HUES48 (cell line): Measurements from ENCODE around the gene TMC5.
"Not testable (repeated sequence)": the region's sequence is repeated elsewhere in the genome, so short reads cannot be mapped to it uniquely, and the experiment has no call there.

Experiments
- H3K27ac ChIP-seq: one replicate; pipeline ENCODE4 v1.7.0; 2013; ENCODE audit warnings: low read depth, low read length, inconsistent platforms
- H3K27me3 ChIP-seq: 2 replicates; pipeline ENCODE4 v1.6.1; 2013; ENCODE audit warnings: mild to moderate bottlenecking, low read length; ENCODE audit not compliant: control insufficient read depth, insufficient read depth
- H3K36me3 ChIP-seq: 2 replicates; pipeline ENCODE4 v1.6.1; 2013; ENCODE audit warnings: low read length; ENCODE audit not compliant: control insufficient read depth, insufficient read depth
- H3K4me1 ChIP-seq: 2 replicates; pipeline ENCODE4 v1.6.1; 2013; ENCODE audit warnings: mild to moderate bottlenecking, low read length; ENCODE audit not compliant: control insufficient read depth, insufficient read depth
- H3K4me3 ChIP-seq: 2 replicates; pipeline ENCODE4 v1.5.1; 2013; ENCODE audit warnings: mild to moderate bottlenecking, low read depth, low read length
- H3K9ac ChIP-seq: 2 replicates; pipeline ENCODE4 v1.6.1; 2013; ENCODE audit warnings: mild to moderate bottlenecking, low read depth, low read length, moderate library complexity
- H3K9me3 ChIP-seq: 2 replicates; pipeline ENCODE4 v1.6.1; 2013; ENCODE audit warnings: low read length; ENCODE audit not compliant: control insufficient read depth, insufficient read depth

The TMC5 gene

DNA sequence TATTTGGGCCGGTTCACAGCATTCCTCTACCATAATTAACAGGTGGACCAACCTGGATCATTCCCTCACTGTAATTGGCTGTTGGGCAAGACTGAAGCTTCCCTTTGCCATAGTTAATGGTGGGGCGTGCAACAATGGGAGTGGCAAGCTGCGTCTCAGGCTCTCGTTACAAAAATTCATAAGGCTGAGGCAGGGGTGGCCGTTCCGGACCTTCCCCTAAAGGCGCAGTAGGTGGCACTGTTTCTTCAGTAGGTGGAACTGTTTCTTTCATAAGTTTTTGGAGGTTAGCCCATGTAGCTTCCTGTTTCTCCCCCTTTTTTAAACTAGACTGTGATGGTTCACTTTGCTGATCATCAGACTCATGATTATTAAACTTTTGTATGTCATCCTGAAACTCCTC is 17.0 kb upstream of the TMC5 start:
- no peaks in the 10 kb centered on the region for H3K27me3 ChIP-seq
- no peaks in the 10 kb centered on the region for H3K36me3 ChIP-seq
- H3K4me1 ChIP-seq: no peaks in the 10 kb centered on the region
- H3K4me3 ChIP-seq: no peak overlapping the region
- H3K9ac ChIP-seq: no peak overlapping the region
- no peak overlapping the region for H3K27ac ChIP-seq
- H3K9me3 ChIP-seq: peaks cover 14% of the 10 kb centered on the region

DNA sequence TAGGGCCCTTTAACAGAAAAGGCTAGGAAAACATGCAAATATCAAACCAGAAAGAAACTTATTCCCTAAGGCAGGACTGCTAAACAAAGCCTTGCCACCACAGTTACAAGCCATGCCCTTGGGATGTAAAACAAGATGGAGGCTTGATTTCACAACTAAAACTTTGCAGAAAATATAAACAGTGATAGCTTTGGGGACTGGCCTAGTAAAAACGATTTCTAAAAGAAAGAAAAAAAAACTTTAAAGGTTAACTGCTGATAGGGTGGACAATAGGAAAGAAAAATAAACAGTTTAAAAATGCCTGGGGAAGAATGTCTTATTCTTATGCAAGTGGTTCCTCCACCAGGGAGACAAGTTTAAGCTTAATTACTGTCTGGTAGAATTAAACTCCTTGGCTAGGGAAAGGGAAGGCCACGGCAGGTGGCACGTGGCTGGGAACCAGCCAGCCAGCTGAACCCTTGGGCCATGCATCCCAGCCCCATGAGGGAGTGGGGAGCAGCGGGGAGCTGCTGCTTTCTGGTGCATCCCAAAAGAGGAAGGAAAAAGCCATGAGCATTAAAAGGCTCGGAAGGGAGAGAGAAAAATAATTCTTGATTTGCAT is 10.7 kb upstream of the TMC5 start:
- Histone ChIP-seq H3K4me1 (peaks cover 11% of the 10 kb centered on the region), H3K36me3 (no peaks in the 10 kb centered on the region), H3K27me3 (peaks cover 14% of the 10 kb centered on the region), H3K9ac (no peak overlapping the region), H3K9me3 (peaks cover 23% of the 10 kb centered on the region), H3K4me3 (no peak overlapping the region), H3K27ac (no peak overlapping the region)

DNA sequence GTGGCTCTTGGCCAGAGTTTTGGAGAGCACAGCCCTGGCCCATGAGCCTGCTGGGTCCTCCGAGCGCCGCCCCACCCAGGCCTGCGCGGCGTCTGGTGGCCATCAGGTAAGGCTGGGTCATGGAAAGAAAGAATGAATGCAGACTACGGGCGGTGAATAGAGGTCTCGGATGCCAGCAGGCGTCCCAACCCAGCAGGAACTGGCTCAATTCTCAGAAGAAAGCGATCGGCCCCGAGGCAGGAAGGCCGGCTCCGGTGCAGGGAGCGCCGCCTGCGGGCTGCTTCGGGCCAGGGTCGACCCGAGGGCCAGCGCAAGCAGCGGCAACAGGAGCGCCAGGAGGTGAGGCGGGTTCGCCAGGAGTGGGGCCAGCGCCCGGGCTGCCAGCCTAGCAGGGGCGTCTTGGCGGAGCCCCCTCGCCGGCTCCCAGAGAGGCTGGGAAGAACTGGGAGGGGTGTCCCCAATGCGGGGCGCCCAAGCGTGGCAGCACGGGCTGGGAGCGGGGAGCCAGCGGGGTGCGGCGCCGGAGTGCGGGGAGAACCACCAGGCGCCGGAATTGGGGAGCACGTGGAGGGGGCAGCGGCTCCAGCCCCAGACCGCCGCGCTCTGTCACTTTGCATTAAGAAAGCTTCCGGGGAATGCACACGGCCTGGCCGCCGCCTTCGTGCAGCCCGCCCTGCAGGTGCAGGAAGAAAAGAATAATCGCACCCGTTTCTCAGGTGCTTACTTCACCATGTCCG is 7.1 kb upstream of the TMC5 start:
- Histone ChIP-seq H3K4me1 (peaks cover 11% of the 10 kb centered on the region), H3K9me3 (peaks cover 17% of the 10 kb centered on the region), H3K27ac (peak overlapping the region; percentile 55), H3K27me3 (peaks cover 15% of the 10 kb centered on the region), H3K4me3 (peak overlapping the region; percentile 57), H3K36me3 (no peaks in the 10 kb centered on the region), H3K9ac (peak overlapping the region; percentile 72)

DNA sequence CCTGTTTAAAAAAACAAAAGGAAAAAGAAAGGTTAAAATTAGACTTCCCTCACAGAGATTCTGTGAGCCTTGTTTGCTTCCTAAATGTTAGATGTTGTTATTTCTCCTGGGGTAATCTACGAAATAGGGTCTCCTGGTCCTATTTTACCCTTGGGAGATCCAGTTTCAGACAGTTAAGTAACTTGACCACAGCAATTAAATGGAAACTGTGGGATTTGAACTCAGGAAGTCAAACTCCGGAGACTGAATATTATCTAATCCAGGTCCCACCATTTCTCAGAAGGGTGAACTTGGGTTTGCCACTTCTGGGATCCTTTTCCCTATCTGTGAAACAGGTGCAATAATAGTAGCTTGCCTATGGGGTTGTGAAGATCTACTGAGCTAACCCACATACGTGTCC is 6.4 kb upstream of the TMC5 start:
- Histone ChIP-seq H3K4me3 (peak overlapping the region; percentile 57), H3K27ac (no peak overlapping the region), H3K9ac (peak overlapping the region; percentile 72; the same call in 1 of the 2 replicates)

DNA sequence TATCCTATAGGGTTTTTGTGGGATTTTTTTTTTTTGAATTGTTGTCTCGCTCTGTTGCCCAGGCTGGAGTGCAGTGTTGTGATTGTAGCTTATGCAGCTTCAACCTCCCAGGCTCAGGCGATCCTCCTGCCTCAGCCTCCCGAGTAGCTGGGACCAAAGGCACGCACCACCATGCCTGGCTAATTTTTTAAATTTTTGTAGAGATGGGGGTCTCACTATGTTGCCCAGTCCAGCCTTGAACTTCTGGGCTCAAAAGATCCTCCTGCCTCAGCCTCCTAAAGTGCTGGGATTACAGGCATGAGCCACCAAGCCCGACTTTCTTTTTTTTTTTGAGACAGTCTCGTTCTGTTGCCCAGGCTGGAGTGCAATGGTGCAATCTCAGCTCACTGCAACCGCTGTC is 5.6 kb upstream of the TMC5 start:
- H3K4me3 ChIP-seq, H3K36me3 ChIP-seq, H3K9ac ChIP-seq, H3K27ac ChIP-seq: not testable (repeated sequence)
- peaks cover 15% of the 10 kb centered on the region for H3K27me3 ChIP-seq
- peaks cover 17% of the 10 kb centered on the region for H3K9me3 ChIP-seq
- peaks cover 11% of the 10 kb centered on the region for H3K4me1 ChIP-seq

More for the DNA sequence above, 6.4 kb upstream of the TMC5 start:
- Histone ChIP-seq H3K9me3 (peaks cover 17% of the 10 kb centered on the region), H3K27me3 (peaks cover 15% of the 10 kb centered on the region), H3K4me1 (peaks cover 11% of the 10 kb centered on the region), H3K36me3 (no peaks in the 10 kb centered on the region)

DNA sequence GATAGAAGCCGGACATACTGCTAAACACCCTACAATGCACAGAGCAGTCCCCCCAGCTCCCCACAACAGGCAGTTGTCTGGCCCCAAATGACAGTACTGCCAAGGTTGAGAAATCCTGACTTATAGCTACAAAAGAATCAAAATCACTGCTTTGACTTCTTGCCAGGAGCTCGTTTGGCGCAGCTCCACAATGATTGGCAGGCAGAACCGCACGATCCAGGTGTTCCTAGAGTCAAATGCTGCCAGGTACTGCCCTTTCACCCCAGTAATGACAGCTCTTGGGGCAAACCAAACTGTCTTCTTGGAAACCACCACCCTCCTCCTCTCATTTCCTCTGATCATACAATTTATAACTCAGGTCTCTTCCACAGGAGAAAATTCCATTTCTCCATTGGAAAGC is 2.2 kb upstream of the TMC5 start:
- no peak overlapping the region for H3K9ac ChIP-seq
- peaks cover 5% of the 10 kb centered on the region for H3K4me1 ChIP-seq
- peaks cover 12% of the 10 kb centered on the region for H3K27me3 ChIP-seq
- no peak overlapping the region for H3K27ac ChIP-seq
- no peaks in the 10 kb centered on the region for H3K36me3 ChIP-seq
- no peaks in the 10 kb centered on the region for H3K9me3 ChIP-seq
- H3K4me3 ChIP-seq: no peak overlapping the region

DNA sequence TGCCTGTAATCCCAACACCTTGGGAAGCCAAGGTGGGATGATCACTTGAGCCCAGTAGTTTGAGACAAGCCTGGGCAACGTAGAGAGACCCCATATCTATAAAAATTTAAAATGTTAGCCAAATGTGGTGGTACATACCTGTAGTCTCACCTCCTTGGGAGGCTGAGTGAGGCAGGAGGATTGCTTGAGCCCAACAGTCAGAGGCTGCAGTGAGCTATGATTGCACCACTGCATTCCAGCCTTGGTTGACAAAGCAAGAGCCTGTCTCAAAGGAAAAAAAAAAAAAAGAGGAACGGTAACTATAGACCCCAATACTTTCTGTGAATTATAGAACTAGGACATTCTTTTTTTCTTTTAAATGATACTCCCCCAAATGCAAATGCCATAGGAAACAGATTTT is 1.8 kb upstream of the TMC5 start:
- no peak overlapping the region for H3K4me3 ChIP-seq
- H3K27ac ChIP-seq: no peak overlapping the region
- peaks cover 11% of the 10 kb centered on the region for H3K27me3 ChIP-seq
- no peaks in the 10 kb centered on the region for H3K36me3 ChIP-seq
- no peaks in the 10 kb centered on the region for H3K9me3 ChIP-seq
- H3K9ac ChIP-seq: no peak overlapping the region
- peaks cover 5% of the 10 kb centered on the region for H3K4me1 ChIP-seq

DNA sequence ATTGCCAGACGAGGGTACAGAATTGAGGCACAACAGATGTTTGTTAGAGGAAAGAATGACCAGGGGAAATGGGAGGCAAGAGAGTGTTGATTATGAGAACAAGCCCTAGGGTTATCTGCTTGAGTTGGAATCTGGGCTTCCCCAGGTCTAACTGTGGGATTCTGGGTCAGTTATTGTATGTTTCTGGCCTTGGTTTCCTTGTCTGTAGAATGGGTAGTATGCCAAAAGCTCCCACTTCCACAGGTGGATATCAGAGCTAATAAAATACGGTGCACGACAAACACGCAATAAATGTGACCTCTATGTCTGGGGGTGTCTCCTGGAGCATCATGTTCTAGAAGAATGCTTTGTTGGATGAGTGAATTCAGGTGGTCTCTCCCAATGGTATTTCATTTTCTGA is 517 bp downstream of the TMC5 start:
- Histone ChIP-seq H3K9me3 (no peaks in the 10 kb centered on the region), H3K27me3 (no peaks in the 10 kb centered on the region), H3K9ac (no peak overlapping the region), H3K36me3 (no peaks in the 10 kb centered on the region), H3K27ac (no peak overlapping the region), H3K4me1 (no peaks in the 10 kb centered on the region), H3K4me3 (no peak overlapping the region)

DNA sequence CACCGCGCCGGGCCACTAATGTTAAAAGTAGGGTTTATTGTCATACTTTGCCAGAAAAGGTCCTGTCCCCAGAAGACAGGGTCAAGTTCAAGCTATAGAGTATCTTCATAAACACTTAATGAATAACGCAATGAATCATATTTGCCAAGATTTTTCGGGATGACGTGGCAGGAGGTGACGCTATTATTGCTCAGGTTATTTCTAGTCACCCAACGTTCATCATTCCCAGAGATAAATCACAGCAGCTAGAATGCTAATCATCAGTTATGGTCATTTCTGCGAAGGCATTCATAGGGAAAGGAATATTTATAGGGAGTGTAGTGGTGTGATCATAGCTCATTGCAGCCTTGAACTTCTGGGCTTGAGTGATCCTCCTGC is 2.0 kb downstream of the TMC5 start:
- no peaks in the 10 kb centered on the region for H3K36me3 ChIP-seq
- H3K9ac ChIP-seq: no peak overlapping the region
- H3K9me3 ChIP-seq: no peaks in the 10 kb centered on the region
- H3K27me3 ChIP-seq: no peaks in the 10 kb centered on the region
- no peak overlapping the region for H3K4me3 ChIP-seq
- H3K27ac ChIP-seq: no peak overlapping the region
- H3K4me1 ChIP-seq: no peaks in the 10 kb centered on the region

DNA sequence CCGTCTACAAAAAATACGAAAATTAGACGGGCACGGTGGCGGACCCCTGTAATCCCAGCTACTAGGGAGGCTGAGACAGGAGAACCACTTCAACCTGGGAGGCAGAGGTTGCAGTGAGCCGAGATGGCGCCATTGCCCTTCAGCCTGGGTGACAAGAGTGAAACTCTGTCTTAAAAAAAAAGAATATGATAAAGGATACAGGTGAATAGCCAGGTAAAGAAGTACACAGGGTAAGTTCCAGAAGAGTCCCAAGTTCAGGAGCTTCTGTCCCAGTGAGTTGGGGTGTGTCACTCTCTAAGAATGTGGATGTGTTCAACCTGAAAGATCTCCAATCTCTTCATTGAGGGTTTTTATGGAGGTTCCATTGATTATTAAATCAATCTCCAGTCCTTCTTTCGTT is 6.8 kb downstream of the TMC5 start:
- Histone ChIP-seq H3K4me3 (no peak overlapping the region), H3K27me3 (no peaks in the 10 kb centered on the region), H3K36me3 (no peaks in the 10 kb centered on the region), H3K4me1 (no peaks in the 10 kb centered on the region), H3K27ac (no peak overlapping the region), H3K9me3 (no peaks in the 10 kb centered on the region), H3K9ac (no peak overlapping the region)

DNA sequence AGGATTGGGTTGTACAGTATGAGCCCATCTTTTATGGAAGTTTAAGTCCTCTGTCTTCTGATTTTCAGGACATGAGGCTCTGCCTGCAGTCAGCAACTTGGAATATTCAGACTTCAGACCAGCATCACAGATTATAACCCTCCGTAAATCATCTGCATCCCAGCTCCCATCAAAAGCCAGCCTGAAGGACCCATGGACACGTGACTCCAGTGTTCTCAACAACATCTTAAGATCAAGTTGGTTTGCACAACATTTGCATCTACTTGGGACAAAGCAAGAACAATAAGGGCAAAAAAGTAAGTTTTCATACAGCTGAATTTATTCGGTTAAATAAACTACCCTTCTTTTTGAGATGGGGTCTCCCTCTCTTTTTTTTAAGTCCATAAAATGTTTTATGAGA is 12.7 kb downstream of the TMC5 start:
- H3K27me3 ChIP-seq: no peaks in the 10 kb centered on the region
- H3K9me3 ChIP-seq: no peaks in the 10 kb centered on the region
- peaks cover 11% of the 10 kb centered on the region for H3K4me1 ChIP-seq
- H3K36me3 ChIP-seq: no peaks in the 10 kb centered on the region
- H3K4me3 ChIP-seq: no peak overlapping the region
- H3K9ac ChIP-seq: no peak overlapping the region
- H3K27ac ChIP-seq: no peak overlapping the region
